Keratinocyte (primary cell): Measurements from ENCODE around the gene DMRTB1. TPM values are rescaled to one million over a fixed set of nuclear protein-coding genes. Genes with fewer than 3 reads are reported as not detected.

Experiments used
- DNase-seq: peaks from one replicate; pipeline ENCODE4 v3.0.0-alpha.2; 2011; ENCODE audit warnings: low read depth, missing footprints, low spot score
- FAIRE-seq: peaks from 2 replicates; lab custom pipeline; 2011; peaks lifted over from hg19 to GRCh38; lab: Jason Lieb, UNC
- H2AFZ ChIP-seq: 2 replicates; pipeline ENCODE4 v1.6.0; 2012; ENCODE audit warnings: low read length, control low read depth, inconsistent platforms; ENCODE audit not compliant: control insufficient read depth
- H3K27ac ChIP-seq: 2 replicates; pipeline ENCODE4 v1.5.1; 2011; ENCODE audit warnings: low read length; ENCODE audit not compliant: control insufficient read depth, insufficient read depth
- H3K27me3 ChIP-seq: 3 replicates; pipeline ENCODE4 v1.6.0; 2011; ENCODE audit warnings: low read length; ENCODE audit not compliant: control insufficient read depth, insufficient read depth; ENCODE audit errors: extremely low read depth
- H3K36me3 ChIP-seq, 2 experiments: 2 replicates in 1 of 2; 3 replicates in 1 of 2; pipeline ENCODE4 v1.5.1; 2011; ENCODE audit warnings: low read length in 2 of 2, mild to moderate bottlenecking in 1 of 2; ENCODE audit not compliant: control insufficient read depth in 2 of 2, insufficient read depth in 2 of 2; ENCODE audit errors: extremely low read depth in 1 of 2
- H3K4me1 ChIP-seq: 3 replicates; pipeline ENCODE4 v1.5.1; 2011; ENCODE audit warnings: low read length; ENCODE audit not compliant: control insufficient read depth, insufficient read depth; ENCODE audit errors: extremely low read depth
- H3K4me2 ChIP-seq: 3 replicates; pipeline ENCODE4 v1.6.0; 2011; ENCODE audit warnings: low read depth, low read length; ENCODE audit not compliant: control insufficient read depth, insufficient read depth; ENCODE audit errors: extremely low read depth
- H3K4me3 ChIP-seq, 3 experiments: fragments of 200-600 bp in 1 of 3; sonication (generic) in 1 of 3; 2 replicates in 2 of 3; 3 replicates in 1 of 3; pipeline ENCODE4 v1.5.1; 2011 to 2016; ENCODE audit warnings: low read length in 3 of 3, mild to moderate bottlenecking in 3 of 3, control low read depth in 2 of 3, inconsistent platforms in 1 of 3, low read depth in 1 of 3, mixed read lengths in 1 of 3, mixed run types in 1 of 3, moderate library complexity in 1 of 3; ENCODE audit not compliant: control insufficient read depth in 2 of 3, insufficient read depth in 2 of 3; ENCODE audit errors: extremely low read depth in 1 of 3
- H3K79me2 ChIP-seq: 2 replicates; pipeline ENCODE4 v1.6.0; 2012; ENCODE audit warnings: low read length; ENCODE audit not compliant: control insufficient read depth, insufficient read depth
- H3K9ac ChIP-seq: 3 replicates; pipeline ENCODE4 v1.6.0; 2011; ENCODE audit warnings: low read length; ENCODE audit not compliant: control insufficient read depth, insufficient read depth; ENCODE audit errors: extremely low read depth
- H3K9me1 ChIP-seq: 3 replicates; pipeline ENCODE4 v1.6.0; 2011; ENCODE audit warnings: low read length; ENCODE audit not compliant: control insufficient read depth, insufficient read depth; ENCODE audit errors: extremely low read depth
- H3K9me3 ChIP-seq: 2 replicates; pipeline ENCODE4 v1.5.1; 2012; ENCODE audit warnings: low read depth, low read length; ENCODE audit not compliant: control insufficient read depth
- H4K20me1 ChIP-seq: 3 replicates; pipeline ENCODE4 v1.6.0; 2011; ENCODE audit warnings: low read length; ENCODE audit not compliant: control insufficient read depth, insufficient read depth; ENCODE audit errors: extremely low read depth
- EZH2 ChIP-seq: IDR thresholded peaks from one replicate; pipeline ENCODE4 v1.6.1; 2012; ENCODE audit warnings: inconsistent platforms, mild to moderate bottlenecking, low read length, moderate library complexity
- dilution Hi-C: fragments of 300-500 bp; cut with MboI; formaldehyde crosslinking; loops from one replicate; pipeline ENCODE4 v1.7.0; 2020; ENCODE audit warnings: low sequenced_read_pairs; ENCODE audit not compliant: extremely low pct_ligation_motif_present
- polyA plus RNA-seq, 5 experiments: library from polyadenylated mRNA; depleted of rRNA in 3 of 5; stranded (reverse) in 3 of 5; stranded (forward) in 1 of 5; unstranded in 1 of 5; fragments of >200 nt; gene quantifications; 1 replicate in 1 of 5; 2 replicates in 3 of 5; 3 replicates in 1 of 5; pipeline versions ENCODE4 v1.2.1 to v1.2.3, GENCODE V29; 2011 to 2012; ENCODE audit warnings: missing spikeins in 2 of 5, low read depth in 1 of 5, low replicate concordance in 1 of 5
- TF ChIP-seq, protein P1 (sequence below), 3 experiments: IDR thresholded peaks in 1 of 3; conservative IDR thresholded peaks in 1 of 3; optimal IDR thresholded peaks in 1 of 3; 2 replicates in 2 of 3; 3 replicates in 1 of 3; pipeline versions ENCODE3 to v1.5.1; 2011; ENCODE audit warnings: low read length in 3 of 3, mild to moderate bottlenecking in 3 of 3, moderate library complexity in 2 of 3, control low read depth in 1 of 3, inconsistent platforms in 1 of 3; ENCODE audit not compliant: insufficient read depth in 2 of 3; ENCODE audit errors: extremely low read depth in 1 of 3

Gene DMRTB1
- polyA plus RNA-seq, 1 donor (not counting 4 experiments of a cell fraction or from before 2014, with no cell fraction given), result not detected

DNA sequence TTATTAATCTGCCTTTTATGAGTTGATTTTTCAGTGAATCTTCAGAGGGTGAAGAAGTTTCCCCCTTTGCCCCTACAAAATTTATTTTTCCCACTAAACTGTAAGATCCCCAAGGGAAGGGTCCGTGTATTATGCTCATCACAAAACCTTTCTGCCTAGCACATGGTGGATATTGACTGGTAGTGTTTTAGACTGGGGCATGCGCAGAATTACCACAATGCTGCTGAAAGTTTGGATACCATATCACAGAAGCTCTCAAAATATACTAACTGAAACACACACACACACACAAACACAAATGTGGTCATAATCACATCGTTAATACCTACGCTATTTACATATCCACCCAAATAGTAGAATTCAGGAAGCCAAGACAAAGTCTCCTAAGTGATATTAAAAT lies 28.0 kb upstream of the DMRTB1 start:
- Histone ChIP-seq H3K9me3 (no peaks in the 10 kb centered on the region), H3K79me2 (no peaks in the 10 kb centered on the region), H3K36me3 (no peaks in the 10 kb centered on the region), H3K4me2 (no peak overlapping the region), H3K4me3 (no peak overlapping the region), H3K27me3 (peaks cover 12% of the 10 kb centered on the region), H3K9me1 (no peaks in the 10 kb centered on the region), H3K9ac (no peak overlapping the region), H3K4me1 (no peaks in the 10 kb centered on the region), H4K20me1 (no peaks in the 10 kb centered on the region), H2AFZ (no peak overlapping the region), H3K27ac (no peak overlapping the region)
- FAIRE-seq (no peak), DNase-seq (no peak)
- TF ChIP-seq, protein P1, sequence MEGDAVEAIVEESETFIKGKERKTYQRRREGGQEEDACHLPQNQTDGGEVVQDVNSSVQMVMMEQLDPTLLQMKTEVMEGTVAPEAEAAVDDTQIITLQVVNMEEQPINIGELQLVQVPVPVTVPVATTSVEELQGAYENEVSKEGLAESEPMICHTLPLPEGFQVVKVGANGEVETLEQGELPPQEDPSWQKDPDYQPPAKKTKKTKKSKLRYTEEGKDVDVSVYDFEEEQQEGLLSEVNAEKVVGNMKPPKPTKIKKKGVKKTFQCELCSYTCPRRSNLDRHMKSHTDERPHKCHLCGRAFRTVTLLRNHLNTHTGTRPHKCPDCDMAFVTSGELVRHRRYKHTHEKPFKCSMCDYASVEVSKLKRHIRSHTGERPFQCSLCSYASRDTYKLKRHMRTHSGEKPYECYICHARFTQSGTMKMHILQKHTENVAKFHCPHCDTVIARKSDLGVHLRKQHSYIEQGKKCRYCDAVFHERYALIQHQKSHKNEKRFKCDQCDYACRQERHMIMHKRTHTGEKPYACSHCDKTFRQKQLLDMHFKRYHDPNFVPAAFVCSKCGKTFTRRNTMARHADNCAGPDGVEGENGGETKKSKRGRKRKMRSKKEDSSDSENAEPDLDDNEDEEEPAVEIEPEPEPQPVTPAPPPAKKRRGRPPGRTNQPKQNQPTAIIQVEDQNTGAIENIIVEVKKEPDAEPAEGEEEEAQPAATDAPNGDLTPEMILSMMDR (optimal IDR thresholded peaks at IDR 0.05 in 1 of 3, IDR thresholded peaks at IDR 0.05 in 1 of 3, conservative IDR thresholded peaks at IDR 0.05 in 1 of 3; ENCODE audit: extremely low read depth in 1 of 3, insufficient read depth in 2 of 3, low read length in 3 of 3), result no peak
- no peak for TF ChIP-seq EZH2
- dilution Hi-C loops, result no loop called here

DNA sequence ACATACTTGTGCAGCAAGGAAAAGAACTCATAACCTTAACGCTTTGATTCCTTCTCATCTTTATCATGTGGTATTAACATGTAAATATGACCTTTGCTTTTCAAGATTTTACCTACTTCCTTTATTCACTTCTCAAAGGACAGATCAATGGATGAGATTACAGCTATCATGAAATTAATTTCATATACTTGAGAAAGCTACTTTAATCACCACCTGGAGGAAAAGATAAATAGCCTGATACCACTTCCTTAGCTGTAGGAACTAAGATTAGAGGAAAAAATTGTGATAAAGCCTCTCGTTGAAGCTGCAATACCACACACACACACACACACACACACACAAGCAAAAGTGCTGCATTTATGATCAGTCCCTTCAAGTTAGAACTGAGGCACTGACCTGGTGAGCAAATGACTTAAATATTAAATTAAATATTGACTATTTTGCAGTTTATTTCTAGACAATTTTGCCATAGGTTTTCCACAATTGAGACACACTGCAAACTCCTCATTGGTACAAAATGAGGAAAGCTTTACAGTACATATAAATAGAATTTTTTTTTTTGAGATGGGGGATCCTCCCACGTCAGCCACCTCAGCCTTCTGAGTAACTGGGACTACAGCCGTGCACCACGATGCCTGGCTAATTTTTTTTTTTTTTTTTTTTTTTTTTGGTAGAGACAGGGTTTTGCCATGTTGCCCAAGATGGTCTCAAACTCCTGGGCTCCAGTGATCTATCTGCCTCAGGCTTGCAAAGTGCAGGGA lies 27.2 kb upstream of the DMRTB1 start:
- Histone ChIP-seq H3K9me3 (no peaks in the 10 kb centered on the region), H3K9me1 (no peaks in the 10 kb centered on the region), H3K4me2 (no peak overlapping the region), H3K27me3 (peaks cover 14% of the 10 kb centered on the region), H3K79me2 (no peaks in the 10 kb centered on the region), H4K20me1 (no peaks in the 10 kb centered on the region), H3K4me3 (no peak overlapping the region), H2AFZ (no peak overlapping the region), H3K9ac (no peak overlapping the region), H3K36me3 (no peaks in the 10 kb centered on the region), H3K4me1 (no peaks in the 10 kb centered on the region), H3K27ac (no peak overlapping the region)
- no peak for FAIRE-seq
- dilution Hi-C loops, result no loop called here
- no peak for TF ChIP-seq EZH2
- TF ChIP-seq, protein P1 (optimal IDR thresholded peaks at IDR 0.05 in 1 of 3, IDR thresholded peaks at IDR 0.05 in 1 of 3, conservative IDR thresholded peaks at IDR 0.05 in 1 of 3; ENCODE audit: extremely low read depth in 1 of 3, insufficient read depth in 2 of 3, low read length in 3 of 3), result no peak
- no peak for DNase-seq
